Activated CD4-positive, alpha-beta T cell treated with anti-CD3 and anti-CD28 coated beads, Interleukin-2, amount 10 ng/mL, durations not matched to agents 7 days and 5 days (primary cell): ENCODE measurements around the gene CD52. TPM values are rescaled to one million over a fixed set of nuclear protein-coding genes. Genes with fewer than 3 reads are reported as not detected.

ENCODE experiments used
- CTCF ChIA-PET: fragments of 350-600 bp; sonication (Branson Sonifier 250); formaldehyde crosslinking; loops from one replicate; lab custom pipeline; 2021; ENCODE audit warnings: antibody characterized with exemption; lab: Charles Lee
- POLR2A ChIA-PET: fragments of 350-600 bp; sonication (Branson Sonifier 250); formaldehyde crosslinking; loops from one replicate; lab custom pipeline; 2021; ENCODE audit warnings: antibody characterized with exemption; lab: Charles Lee
- DNase-seq: peaks from one replicate; pipeline ENCODE4 v3.0.0-alpha.2; 2020
- H3K27ac Mint-ChIP-seq: one replicate; pipeline ENCODE4 v1.8.0; 2021; ENCODE audit warnings: mild to moderate bottlenecking, moderate library complexity, mixed read lengths
- H3K27me3 Mint-ChIP-seq: one replicate; pipeline ENCODE4 v1.8.0; 2021; ENCODE audit warnings: mixed read lengths
- H3K36me3 Mint-ChIP-seq: one replicate; pipeline ENCODE4 v1.8.0; 2021; ENCODE audit warnings: low read depth, mixed read lengths
- H3K4me1 Mint-ChIP-seq: one replicate; pipeline ENCODE4 v1.8.0; 2021; ENCODE audit warnings: mixed read lengths
- H3K4me3 Mint-ChIP-seq: one replicate; pipeline ENCODE4 v1.8.0; 2021; ENCODE audit warnings: mild to moderate bottlenecking, moderate library complexity, mixed read lengths
- H3K9me3 Mint-ChIP-seq: one replicate; pipeline ENCODE4 v1.8.0; 2021; ENCODE audit warnings: mixed read lengths
- total RNA-seq, 2 experiments: library from RNA; stranded (reverse); gene quantifications; one replicate each; pipeline ENCODE4 v1.2.3, GENCODE V29; 2021

CD52 gene
- total RNA-seq, 2 experiments from 2014 or later: 1,663 to 1,924 TPM

- POLR2A ChIA-PET: no interaction called here
- DNase-seq: no peak
These were observed 23.8 kb upstream of the CD52 start for GRCh38 chr1:26293911-26294463.

GRCh38 chr1:26295194-26296138, 22.3 kb upstream of the CD52 start:
- H3K4me3 Mint-ChIP-seq: no peak overlapping the region
- POLR2A ChIA-PET: no interaction called here
- peaks cover 32% of the 10 kb centered on the region for H3K4me1 Mint-ChIP-seq
- H3K36me3 Mint-ChIP-seq: peaks cover 25% of the 10 kb centered on the region
- no peaks in the 10 kb centered on the region for H3K27me3 Mint-ChIP-seq
- DNase-seq: no peak
- peak overlapping the region; percentile 80 for H3K27ac Mint-ChIP-seq
- CTCF ChIA-PET: interaction anchor here (7.0 kb wide), 1 partner anchor 8 kb away, joined by 65 read pairs; no protein-coding TSS in a partner anchor
- no peaks in the 10 kb centered on the region for H3K9me3 Mint-ChIP-seq

More at GRCh38 chr1:26293911-26294463, 23.8 kb upstream of the CD52 start:
- CTCF ChIA-PET: interaction anchor here (1.0 to 21.4 kb wide), 3 partner anchors 8 to 29 kb away, joined by 3 to 442 read pairs (median 5); partner anchors contain the start of gene CD52
- Mint-ChIP-seq H3K27me3 (no peaks in the 10 kb centered on the region), H3K9me3 (no peaks in the 10 kb centered on the region), H3K36me3 (peaks cover 31% of the 10 kb centered on the region), H3K4me3 (no peak overlapping the region), H3K27ac (no peak overlapping the region), H3K4me1 (peaks cover 37% of the 10 kb centered on the region)

- H3K36me3 Mint-ChIP-seq: peaks cover 23% of the 10 kb centered on the region
- H3K9me3 Mint-ChIP-seq: no peaks in the 10 kb centered on the region
- peaks cover 27% of the 10 kb centered on the region for H3K4me1 Mint-ChIP-seq
- H3K4me3 Mint-ChIP-seq: no peak overlapping the region
- ChIA-PET CTCF (interaction anchor here (0.6 to 7.0 kb wide), 4 partner anchors 9 to 1616 kb away, joined by 4 to 65 read pairs (median 4); no protein-coding TSS in a partner anchor), POLR2A (no interaction called here)
- no peak for DNase-seq
- no peaks in the 10 kb centered on the region for H3K27me3 Mint-ChIP-seq
- H3K27ac Mint-ChIP-seq: peak overlapping the region; percentile 69
These were observed 21.3 kb upstream of the CD52 start for GRCh38 chr1:26296340-26297056.

- peaks cover 18% of the 10 kb centered on the region for H3K36me3 Mint-ChIP-seq
- CTCF ChIA-PET: interaction anchor here (0.6 to 7.0 kb wide), 5 partner anchors 10 to 173 kb away, joined by 3 to 65 read pairs (median 4); partner anchors contain the start of gene ZNF593
- H3K27me3 Mint-ChIP-seq: no peaks in the 10 kb centered on the region
- DNase-seq: no peak
- no peak overlapping the region for H3K4me3 Mint-ChIP-seq
- no peaks in the 10 kb centered on the region for H3K9me3 Mint-ChIP-seq
- POLR2A ChIA-PET: no interaction called here
- no peak overlapping the region for H3K27ac Mint-ChIP-seq
- peaks cover 20% of the 10 kb centered on the region for H3K4me1 Mint-ChIP-seq
These were observed 20.5 kb upstream of the CD52 start for GRCh38 chr1:26297057-26297790.

GRCh38 chr1:26297791-26298124, 20.0 kb upstream of the CD52 start:
- POLR2A ChIA-PET: no interaction called here
- CTCF ChIA-PET: interaction anchor here (0.6 to 7.0 kb wide), 5 partner anchors 10 to 172 kb away, joined by 3 to 65 read pairs (median 4); partner anchors contain the start of gene ZNF593
- H3K4me3 Mint-ChIP-seq: no peak overlapping the region

GRCh38 chr1:26300578-26301275, 17.0 kb upstream of the CD52 start:
- Mint-ChIP-seq H3K4me3 (no peak overlapping the region), H3K9me3 (no peaks in the 10 kb centered on the region), H3K27me3 (no peaks in the 10 kb centered on the region), H3K4me1 (peaks cover 34% of the 10 kb centered on the region), H3K27ac (peak overlapping the region; percentile 79), H3K36me3 (peaks cover 5% of the 10 kb centered on the region)
- CTCF ChIA-PET: interaction anchor here (0.9 to 7.0 kb wide), 5 partner anchors 13 to 116 kb away, joined by 3 to 65 read pairs (median 4); partner anchors contain the start of gene CD52
- POLR2A ChIA-PET: no interaction called here
- DNase-seq: no peak

More at GRCh38 chr1:26297791-26298124, 20.0 kb upstream of the CD52 start:
- H3K27me3 Mint-ChIP-seq: no peaks in the 10 kb centered on the region
- no peaks in the 10 kb centered on the region for H3K9me3 Mint-ChIP-seq
- peaks cover 20% of the 10 kb centered on the region for H3K4me1 Mint-ChIP-seq
- H3K36me3 Mint-ChIP-seq: peaks cover 18% of the 10 kb centered on the region
- DNase-seq: no peak
- H3K27ac Mint-ChIP-seq: no peak overlapping the region

- H3K4me3 Mint-ChIP-seq: no peak overlapping the region
- CTCF ChIA-PET: interaction anchor here (1.0 to 1.6 kb wide), 3 partner anchors 15 to 19 kb away, joined by 4 to 7 read pairs (median 6); no protein-coding TSS in a partner anchor
- peak overlapping the region; percentile 13 for H3K27ac Mint-ChIP-seq
These were observed 14.9 kb upstream of the CD52 start for GRCh38 chr1:26302733-26303405.

GRCh38 chr1:26305667-26306289, 12.0 kb upstream of the CD52 start:
- no peak for DNase-seq
- ChIA-PET POLR2A (interaction anchor here (3.2 kb wide), 1 partner anchor 17 kb away, joined by 9 read pairs; no protein-coding TSS in a partner anchor), CTCF (interaction anchor here (1.5 to 6.8 kb wide), 3 partner anchors 9 to 19 kb away, joined by 6 to 81 read pairs (median 78); partner anchors contain the start of gene CD52)
- Mint-ChIP-seq H3K9me3 (no peaks in the 10 kb centered on the region), H3K27me3 (no peaks in the 10 kb centered on the region), H3K27ac (peak overlapping the region; percentile 89), H3K4me3 (peak overlapping the region; percentile 99), H3K36me3 (peaks cover 2% of the 10 kb centered on the region), H3K4me1 (peaks cover 50% of the 10 kb centered on the region)

More at GRCh38 chr1:26302733-26303405, 14.9 kb upstream of the CD52 start:
- no peak for DNase-seq
- POLR2A ChIA-PET: no interaction called here
- Mint-ChIP-seq H3K9me3 (no peaks in the 10 kb centered on the region), H3K36me3 (peaks cover 2% of the 10 kb centered on the region), H3K4me1 (peaks cover 50% of the 10 kb centered on the region), H3K27me3 (no peaks in the 10 kb centered on the region)

GRCh38 chr1:26306290-26307229, 11.2 kb upstream of the CD52 start, which contains the start of gene UBXN11:
UBXN11 (minus strand) TSS chr1:26306636; CDS start chr1:26302883, 3,753 bp downstream.
- H3K4me1 Mint-ChIP-seq: peaks cover 48% of the 10 kb centered on the region
- POLR2A ChIA-PET: interaction anchor here (3.2 kb wide), 1 partner anchor 18 kb away, joined by 9 read pairs; no protein-coding TSS in a partner anchor
- DNase-seq: peak; percentile 97
- H3K27ac Mint-ChIP-seq: peak within 1 kb of the TSS; percentile 93
- CTCF ChIA-PET: interaction anchor here (0.6 to 6.8 kb wide), 8 partner anchors 9 to 764 kb away, joined by 3 to 81 read pairs (median 4); partner anchors contain the start of genes CD52 and SH3BGRL3
- H3K9me3 Mint-ChIP-seq: no peaks in the 10 kb centered on the region
- H3K27me3 Mint-ChIP-seq: no peaks in the 10 kb centered on the region
- H3K4me3 Mint-ChIP-seq: peak within 1 kb of the TSS; percentile 99
- H3K36me3 Mint-ChIP-seq: peaks cover 2% of the 10 kb centered on the region
